SK-N-SH treated with all-trans-retinoic acid at 6 μM for 48 hours (cell line): Measurements from ENCODE around the gene OPN4.

ENCODE experiments used
- OSR1 ChIP-seq: fragments of 250-450 bp; sonication (Bioruptor Pico); IDR thresholded peaks from 2 replicates; pipeline ENCODE4 v1.8.0; 2022; ENCODE audit warnings: moderate library complexity, mild to moderate bottlenecking, inconsistent platforms
- SNAI2 ChIP-seq: fragments of 250-450 bp; sonication (Bioruptor Pico); IDR thresholded peaks from 2 replicates; pipeline ENCODE4 v1.5.0; 2020; ENCODE audit warnings: mild to moderate bottlenecking, moderate library complexity
- ZFP30 ChIP-seq: fragments of 450-650 bp; formaldehyde crosslinking; IDR thresholded peaks from 2 replicates; pipeline ENCODE4 v1.5.0; 2022; ENCODE audit warnings: mild to moderate bottlenecking, moderate library complexity
- TF ChIP-seq, protein P1 (sequence below): fragments of 250-450 bp; sonication (Bioruptor Pico); IDR thresholded peaks from 2 replicates; pipeline ENCODE4 v1.5.1; 2020; ENCODE audit warnings: low read depth, mild to moderate bottlenecking, moderate library complexity

DNA sequence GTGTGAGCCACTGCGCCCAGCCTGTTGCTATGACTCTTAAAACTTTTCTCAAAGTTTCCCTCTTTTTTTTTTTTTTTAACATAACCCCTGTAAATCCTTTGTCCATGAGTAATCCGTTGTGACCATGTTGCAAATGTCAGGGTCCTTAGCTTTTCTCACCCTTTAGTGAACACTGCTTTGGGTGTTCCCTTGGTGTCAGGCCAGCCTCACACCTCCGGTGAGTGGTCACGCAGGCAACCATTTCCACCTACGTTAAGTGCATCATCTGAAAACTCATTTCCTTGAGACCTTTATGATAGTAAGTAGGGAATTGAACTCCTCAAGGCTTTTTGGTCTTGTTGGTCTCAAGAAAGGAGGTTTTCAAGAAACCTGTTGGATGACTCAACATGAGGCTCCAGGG, 41.3 kb upstream of the OPN4 start:
- TF ChIP-seq ZFP30 (CRISPR knock-in tag) (no peak), OSR1 (no peak), SNAI2 (CRISPR knock-in tag) (no peak)
- TF ChIP-seq, protein P1, sequence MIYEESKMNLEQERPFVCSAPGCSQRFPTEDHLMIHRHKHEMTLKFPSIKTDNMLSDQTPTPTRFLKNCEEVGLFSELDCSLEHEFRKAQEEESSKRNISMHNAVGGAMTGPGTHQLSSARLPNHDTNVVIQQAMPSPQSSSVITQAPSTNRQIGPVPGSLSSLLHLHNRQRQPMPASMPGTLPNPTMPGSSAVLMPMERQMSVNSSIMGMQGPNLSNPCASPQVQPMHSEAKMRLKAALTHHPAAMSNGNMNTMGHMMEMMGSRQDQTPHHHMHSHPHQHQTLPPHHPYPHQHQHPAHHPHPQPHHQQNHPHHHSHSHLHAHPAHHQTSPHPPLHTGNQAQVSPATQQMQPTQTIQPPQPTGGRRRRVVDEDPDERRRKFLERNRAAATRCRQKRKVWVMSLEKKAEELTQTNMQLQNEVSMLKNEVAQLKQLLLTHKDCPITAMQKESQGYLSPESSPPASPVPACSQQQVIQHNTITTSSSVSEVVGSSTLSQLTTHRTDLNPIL (CRISPR knock-in tag), result no peak
